DMS53 (cell line): Measurements from ENCODE around the gene PDCD2L.
"Not testable (repeated sequence)": the region's sequence is repeated elsewhere in the genome, so short reads cannot be mapped to it uniquely, and the experiment has no call there.

Experiments used
- DNase-seq: peaks from one replicate; lab custom pipeline; 2025; lab: John Stamatoyannopoulos, UW

The PDCD2L gene

GRCh38 chr19:34404109-34404909 lies at the start of gene PDCD2L:
TSS of gene PDCD2L (plus strand) at chr19:34404399. CDS start at chr19:34404431, 32 bp downstream.
- peak; percentile 98 for DNase-seq

GRCh38 chr19:34355201-34355600 lies 49.0 kb upstream of the PDCD2L start:
- DNase-seq = no peak

- DNase-seq = no peak
Observed at GRCh38 chr19:34356875-34357274, 47.3 kb upstream of the PDCD2L start.

GRCh38 chr19:34357431-34357830 lies 46.8 kb upstream of the PDCD2L start:
- DNase-seq = no peak

- DNase-seq = peak; percentile 100
Observed at GRCh38 chr19:34359140-34359953, 44.9 kb upstream of the PDCD2L start.

- peak; percentile 59 for DNase-seq
Observed at GRCh38 chr19:34359954-34360315, 44.3 kb upstream of the PDCD2L start.

- DNase-seq = no peak
Observed at GRCh38 chr19:34360354-34360909, 43.8 kb upstream of the PDCD2L start.

GRCh38 chr19:34362679-34363069 lies 41.5 kb upstream of the PDCD2L start:
- no peak for DNase-seq

- DNase-seq = no peak
Observed at GRCh38 chr19:34363094-34363493, 41.1 kb upstream of the PDCD2L start.

- no peak for DNase-seq
Observed at GRCh38 chr19:34363930-34364329, 40.3 kb upstream of the PDCD2L start.

GRCh38 chr19:34364462-34364829 lies 39.8 kb upstream of the PDCD2L start:
- no peak for DNase-seq

- peak; percentile 90 for DNase-seq
Observed at GRCh38 chr19:34364830-34365462, 39.3 kb upstream of the PDCD2L start, which contains the start of gene GPI. TSS of gene GPI (plus strand) at chr19:34365196. CDS start at chr19:34365267, 71 bp downstream.

GRCh38 chr19:34365463-34366401 lies 38.5 kb upstream of the PDCD2L start:
- peak; percentile 73 for DNase-seq

GRCh38 chr19:34366738-34367623 lies 37.2 kb upstream of the PDCD2L start:
- no peak for DNase-seq

GRCh38 chr19:34367624-34367957 lies 36.6 kb upstream of the PDCD2L start:
- DNase-seq = no peak

- DNase-seq = no peak
Observed at GRCh38 chr19:34368338-34368737, 35.9 kb upstream of the PDCD2L start.

- not testable (repeated sequence) for DNase-seq
Observed at GRCh38 chr19:34369166-34369565, 35.0 kb upstream of the PDCD2L start.

- DNase-seq = no peak
Observed at GRCh38 chr19:34370117-34370516, 34.1 kb upstream of the PDCD2L start.

- no peak for DNase-seq
Observed at GRCh38 chr19:34370983-34371382, 33.2 kb upstream of the PDCD2L start.

- no peak for DNase-seq
Observed at GRCh38 chr19:34373601-34374288, 30.5 kb upstream of the PDCD2L start.
